HuH-7 (cell line): ENCODE data around the gene PTPRN2.
"Not testable (repeated sequence)": the region's sequence is repeated elsewhere in the genome, so short reads cannot be mapped to it uniquely, and the experiment has no call there.

Source experiments
- DNase-seq: peaks from one replicate; pipeline ENCODE4 v3.0.0; 2011; ENCODE audit warnings: low spot score

PTPRN2 gene

DNA sequence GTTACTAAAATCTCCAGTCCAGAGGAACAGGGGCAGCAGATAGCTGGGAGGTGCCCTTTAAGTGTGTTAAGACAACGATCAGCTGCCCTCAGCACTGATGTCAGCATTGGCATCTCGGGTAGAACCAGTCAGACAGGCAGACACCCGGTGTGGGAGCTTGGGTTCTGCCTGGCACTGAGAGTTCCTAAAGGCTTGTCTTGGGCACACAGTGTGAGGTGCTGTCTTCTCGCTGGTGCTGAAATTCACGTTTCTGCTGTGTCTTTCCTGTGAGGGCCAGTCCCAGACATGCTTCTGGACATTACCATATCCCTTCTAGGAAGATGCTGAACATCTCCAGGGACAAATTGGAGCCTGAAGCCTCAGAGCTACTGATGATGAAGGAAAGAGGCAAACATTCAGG lies 1094.6 kb downstream of the PTPRN2 start:
- DNase-seq: no peak

DNA sequence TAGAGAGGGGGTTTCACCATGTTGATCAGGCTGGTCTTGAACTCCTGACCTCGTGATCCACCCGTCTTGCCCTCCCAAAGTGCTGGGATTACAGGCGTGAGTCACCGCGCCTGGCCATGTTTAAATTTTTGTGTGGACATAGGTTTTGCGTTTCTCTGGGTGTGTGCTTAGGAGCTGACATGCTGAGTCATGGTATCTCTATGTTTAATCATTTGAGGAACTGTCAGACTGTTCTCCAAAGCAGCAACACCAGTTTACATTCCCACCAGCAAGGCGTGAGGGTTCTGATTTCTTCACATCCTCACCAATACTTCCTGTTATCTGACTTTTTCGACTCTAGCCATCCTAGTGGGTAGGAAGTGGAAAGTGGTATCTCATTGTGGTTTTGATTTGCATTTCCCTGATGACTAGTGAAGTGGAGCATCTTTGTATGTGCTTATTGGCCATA lies 1097.1 kb downstream of the PTPRN2 start:
- no peak for DNase-seq

DNA sequence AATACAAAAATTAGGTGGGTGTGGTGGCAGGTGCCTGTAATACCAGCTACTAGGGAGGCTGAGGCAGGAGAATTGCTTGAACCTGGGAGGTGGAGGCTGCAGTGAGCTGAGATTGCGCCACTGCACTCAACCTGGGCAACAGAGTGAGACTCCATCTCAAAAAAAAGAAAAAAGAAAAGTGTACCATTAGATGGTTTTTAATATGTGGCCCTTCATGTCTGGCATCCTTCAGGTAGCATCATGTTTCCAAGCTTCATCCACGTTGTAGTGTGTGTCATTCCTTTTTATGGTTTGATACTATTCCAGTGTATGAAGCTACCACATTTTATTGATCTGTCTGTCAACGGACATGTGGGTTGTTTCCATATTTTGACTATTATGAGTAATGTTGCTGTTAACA lies 1097.8 kb downstream of the PTPRN2 start:
- not testable (repeated sequence) for DNase-seq
